SIG-M5 treated with dmso at 0.1 percent for 504 hours (cell line): Measurements from ENCODE around the gene RAB36.

Experiments used
- DNase-seq: peaks from one replicate; lab custom pipeline; 2025; ENCODE audit not compliant: unreplicated experiment; lab: John Stamatoyannopoulos, UW

RAB36 gene

DNA sequence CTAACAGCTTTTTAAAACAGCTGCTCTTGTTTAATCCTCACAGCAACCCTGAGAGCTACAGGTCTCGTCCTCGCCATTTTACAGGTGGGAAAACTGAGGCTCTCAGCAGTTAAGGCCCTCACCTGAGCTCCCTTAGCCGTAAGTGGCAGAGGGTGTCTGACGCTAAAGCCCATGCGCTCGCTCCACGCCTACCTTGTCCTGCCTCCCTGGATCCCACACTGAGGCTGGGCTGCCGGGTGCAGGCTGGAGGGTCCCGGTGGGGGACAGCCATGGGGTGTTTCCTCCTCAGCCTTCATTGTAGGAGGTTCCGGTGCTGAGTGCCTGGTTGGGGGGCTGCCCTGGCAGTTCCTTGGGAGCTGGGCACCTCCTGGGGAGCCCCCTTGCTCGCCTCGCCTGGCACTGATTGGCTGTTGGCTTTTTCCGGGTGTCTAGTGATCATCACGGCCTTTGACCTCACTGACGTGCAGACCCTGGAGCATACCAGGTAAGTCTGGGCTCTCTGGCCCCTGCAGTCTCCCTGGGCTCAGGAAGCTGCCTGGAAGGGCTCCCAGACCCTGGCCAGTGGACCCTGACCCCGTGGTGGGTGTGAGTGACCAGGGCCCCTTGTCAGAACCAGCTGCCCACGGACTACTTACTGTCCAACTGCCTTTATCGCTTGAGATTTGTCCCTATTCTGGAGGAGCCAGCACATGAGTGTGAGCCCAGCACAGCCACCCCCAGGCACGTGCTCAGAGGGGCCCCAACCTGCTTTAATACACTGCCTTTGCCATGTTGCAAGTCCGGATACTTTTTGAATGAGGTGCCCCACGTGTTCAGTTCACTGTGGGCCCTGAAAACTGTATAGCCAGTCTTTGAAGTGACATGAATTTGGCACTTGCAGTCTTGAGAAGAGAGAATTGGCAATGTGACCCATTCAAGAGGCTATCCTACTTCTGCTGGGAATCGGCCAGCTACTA lies 12.6 kb downstream of the RAB36 start:
- DNase-seq: no peak

GRCh38 chr22:23158516-23159290 lies 13.4 kb downstream of the RAB36 start:
- DNase-seq: no peak

GRCh38 chr22:23159291-23159630 lies 14.0 kb downstream of the RAB36 start:
- DNase-seq: no peak

DNA sequence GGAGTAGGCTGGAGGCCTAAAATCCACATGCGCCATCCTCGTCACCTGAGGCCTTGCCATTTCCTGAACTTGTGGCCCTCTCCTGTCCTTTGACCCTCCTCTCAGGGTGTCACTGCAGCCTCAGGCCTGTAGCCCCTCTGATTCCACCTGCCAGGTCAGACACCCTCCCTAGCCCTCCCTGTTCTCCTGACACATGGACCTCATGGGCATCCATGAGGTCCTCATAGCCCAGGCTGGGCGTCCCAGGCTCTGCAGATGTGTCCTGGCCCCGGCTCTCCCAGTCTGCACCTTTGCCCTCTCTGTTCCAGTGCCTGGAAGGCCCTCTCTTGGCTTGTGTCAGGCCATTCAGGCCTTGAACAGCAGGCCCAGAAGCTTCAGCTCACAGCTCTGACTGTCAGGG lies 15.8 kb downstream of the RAB36 start:
- no peak for DNase-seq

DNA sequence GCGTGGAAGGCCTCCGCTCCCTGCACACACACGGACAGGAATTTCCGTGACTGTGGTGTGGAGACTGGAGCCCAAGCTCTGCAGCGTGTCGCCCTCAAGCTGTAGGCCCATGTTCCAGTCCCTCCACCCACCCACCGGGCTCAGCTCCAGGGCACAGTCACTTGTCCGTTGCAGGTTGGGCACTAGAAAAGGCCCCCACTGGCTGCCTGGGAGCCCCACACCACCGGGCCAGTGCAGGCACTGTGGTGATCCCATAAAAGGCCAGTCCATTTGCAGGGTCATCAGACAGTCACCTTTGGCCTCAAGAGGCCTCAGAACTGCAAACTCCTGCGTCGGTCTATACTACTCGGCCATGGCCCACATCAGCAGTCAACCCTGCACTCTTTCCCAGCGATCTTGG lies 16.3 kb downstream of the RAB36 start:
- no peak for DNase-seq

GRCh38 chr22:23163665-23164064 lies 18.4 kb downstream of the RAB36 start:
- DNase-seq: no peak

DNA sequence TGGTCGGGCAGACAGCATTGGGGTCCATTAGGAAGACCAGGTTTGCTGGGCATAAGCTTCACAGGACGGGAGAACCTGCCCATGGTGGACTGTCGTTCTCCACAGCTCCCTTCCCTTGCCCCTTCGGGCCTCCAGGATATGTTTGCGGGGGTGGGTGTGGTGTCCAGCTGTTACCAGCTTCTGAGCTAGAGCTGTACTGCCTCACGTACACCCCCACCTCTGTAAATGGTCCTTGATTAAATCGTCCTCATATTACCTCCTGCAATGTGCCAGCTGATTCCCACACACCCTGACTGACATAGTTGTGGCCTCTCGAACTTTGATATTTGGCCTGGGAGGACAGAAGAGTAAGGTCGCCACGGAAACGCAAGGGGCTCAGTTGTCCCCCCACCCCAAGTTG lies 18.8 kb downstream of the RAB36 start:
- no peak for DNase-seq

DNA sequence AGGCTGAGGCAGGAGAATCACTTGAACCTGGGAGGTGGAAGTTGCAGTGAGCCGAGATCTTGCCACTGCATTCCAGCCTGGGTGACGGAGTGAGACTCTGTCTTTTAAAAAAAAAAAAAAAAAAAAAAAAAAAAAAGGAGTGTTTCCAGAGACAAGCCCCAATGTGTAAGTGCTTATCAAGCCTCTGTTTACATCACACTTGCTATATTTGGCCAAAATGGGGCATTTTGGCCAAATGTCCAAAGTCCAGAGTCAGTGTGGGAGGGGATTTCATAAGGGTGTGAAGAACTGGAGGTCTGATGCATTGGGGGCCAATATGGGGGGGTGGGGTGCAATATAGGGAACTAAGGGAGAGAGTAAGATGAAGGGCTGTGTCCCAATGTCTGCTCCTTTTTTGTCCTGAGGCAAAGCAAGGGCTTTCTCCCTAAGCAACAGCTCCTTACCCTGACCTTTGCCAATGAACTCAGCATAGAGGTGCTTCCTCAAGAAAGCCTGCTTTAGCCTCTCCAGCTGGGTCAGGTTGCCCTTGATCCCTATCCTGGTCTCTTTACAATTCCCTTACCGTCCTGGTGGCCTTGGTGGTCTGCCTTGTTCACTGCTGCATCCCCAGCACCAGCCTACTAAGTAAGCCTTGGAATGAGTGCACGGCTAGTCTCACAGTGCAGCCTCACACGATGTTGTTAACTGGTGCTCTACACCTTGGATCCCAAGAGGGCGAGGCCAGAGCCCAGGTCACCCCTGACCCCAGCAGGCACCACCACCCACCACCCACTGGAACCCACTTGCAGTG lies 21.0 kb downstream of the RAB36 start:
- no peak for DNase-seq

- no peak for DNase-seq
These were observed 21.8 kb downstream of the RAB36 start for GRCh38 chr22:23166841-23167616.

GRCh38 chr22:23168391-23169042 lies 23.2 kb downstream of the RAB36 start:
- no peak for DNase-seq

DNA sequence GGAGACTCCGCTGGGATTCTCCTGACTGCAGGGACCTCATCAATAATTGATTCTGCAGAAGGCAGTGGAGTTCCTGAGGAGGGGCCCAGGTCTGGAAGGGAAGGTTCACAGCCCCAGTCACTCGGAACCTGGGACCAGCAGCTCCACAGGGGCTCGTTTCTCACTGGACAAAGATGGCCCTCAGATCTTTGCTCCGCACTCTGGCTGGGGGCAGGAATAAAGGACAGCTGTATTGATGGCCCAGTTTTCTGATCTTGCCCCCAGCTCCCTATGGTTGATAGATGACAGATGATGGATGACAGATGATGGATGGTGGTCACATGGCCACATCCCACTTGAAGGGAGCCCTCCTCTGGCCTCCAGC lies 23.7 kb downstream of the RAB36 start:
- no peak for DNase-seq

DNA sequence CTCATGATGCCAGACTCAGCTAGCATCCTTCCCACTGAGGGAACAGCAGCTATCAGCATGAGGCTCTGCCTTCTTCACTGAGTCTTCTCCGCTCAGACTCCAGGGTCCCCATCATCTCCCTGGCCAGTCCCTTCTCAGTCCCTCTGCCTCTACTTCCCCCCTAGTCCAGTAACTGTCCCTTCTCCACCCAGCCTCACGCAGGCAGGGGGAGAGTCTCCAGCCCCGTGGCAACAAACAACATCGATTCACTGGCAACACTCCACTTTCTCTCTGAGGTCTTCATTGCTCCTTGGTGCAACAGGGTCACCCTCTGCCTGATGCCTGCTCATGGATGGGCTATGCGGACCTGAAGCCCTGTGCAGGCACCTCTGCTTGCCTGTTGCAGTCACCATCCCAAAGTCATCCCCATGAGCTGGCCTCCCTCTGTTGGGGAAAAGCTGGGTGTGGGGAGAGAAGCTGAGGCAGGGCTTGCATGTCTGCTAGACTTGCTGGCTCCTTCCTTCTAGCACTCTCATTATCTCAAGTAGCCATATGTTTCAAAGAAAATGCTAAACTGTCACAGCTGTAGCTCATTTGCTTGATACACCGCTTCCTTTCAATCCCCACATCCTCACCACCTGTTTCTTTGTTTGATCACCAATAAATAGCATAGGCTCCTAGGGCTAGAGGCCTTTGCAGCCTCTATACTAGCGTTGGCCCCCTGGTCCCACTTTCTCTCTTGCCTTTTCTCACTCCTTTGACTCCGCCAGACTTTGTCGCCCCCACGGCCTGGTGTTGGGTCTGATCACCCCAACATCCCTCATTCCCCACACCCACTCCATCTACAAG lies 30.8 kb downstream of the RAB36 start:
- no peak for DNase-seq

DNA sequence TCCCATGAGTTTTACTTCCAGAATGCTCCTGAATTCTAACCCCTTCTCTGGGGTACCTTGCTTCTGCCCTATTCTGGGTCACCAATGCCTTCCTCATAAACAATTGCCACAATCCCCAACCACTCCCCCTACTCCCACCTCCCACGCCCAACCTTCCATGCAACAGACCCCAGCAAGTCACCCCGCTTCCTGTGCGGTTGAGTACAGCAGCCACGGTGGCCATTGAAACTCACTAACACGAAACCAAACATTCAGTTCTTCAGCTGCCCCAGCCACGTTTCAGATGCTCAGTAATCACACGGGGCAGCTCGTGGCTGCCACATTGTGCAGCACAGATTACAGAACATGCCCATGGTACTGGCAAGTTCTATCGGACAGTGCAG lies 31.4 kb downstream of the RAB36 start:
- no peak for DNase-seq

DNA sequence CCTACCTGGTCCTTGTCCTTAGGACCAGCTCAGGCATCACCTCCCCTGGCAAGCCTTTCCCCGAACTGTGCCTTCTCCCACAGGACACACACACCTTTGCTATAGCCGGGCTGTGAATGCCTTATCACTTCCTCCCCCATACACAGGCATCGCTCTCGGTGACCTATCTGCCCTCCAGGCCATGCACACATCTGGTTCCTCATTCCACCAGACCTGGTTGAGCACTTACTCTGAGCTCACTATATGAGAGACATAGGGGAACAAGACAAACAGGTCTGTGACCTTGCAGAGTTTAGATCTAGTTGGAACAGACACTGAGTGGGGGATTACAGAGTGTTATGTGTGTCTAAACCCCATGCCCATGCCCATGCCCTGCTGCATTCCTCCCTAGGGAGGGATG lies 31.9 kb downstream of the RAB36 start:
- no peak for DNase-seq

DNA sequence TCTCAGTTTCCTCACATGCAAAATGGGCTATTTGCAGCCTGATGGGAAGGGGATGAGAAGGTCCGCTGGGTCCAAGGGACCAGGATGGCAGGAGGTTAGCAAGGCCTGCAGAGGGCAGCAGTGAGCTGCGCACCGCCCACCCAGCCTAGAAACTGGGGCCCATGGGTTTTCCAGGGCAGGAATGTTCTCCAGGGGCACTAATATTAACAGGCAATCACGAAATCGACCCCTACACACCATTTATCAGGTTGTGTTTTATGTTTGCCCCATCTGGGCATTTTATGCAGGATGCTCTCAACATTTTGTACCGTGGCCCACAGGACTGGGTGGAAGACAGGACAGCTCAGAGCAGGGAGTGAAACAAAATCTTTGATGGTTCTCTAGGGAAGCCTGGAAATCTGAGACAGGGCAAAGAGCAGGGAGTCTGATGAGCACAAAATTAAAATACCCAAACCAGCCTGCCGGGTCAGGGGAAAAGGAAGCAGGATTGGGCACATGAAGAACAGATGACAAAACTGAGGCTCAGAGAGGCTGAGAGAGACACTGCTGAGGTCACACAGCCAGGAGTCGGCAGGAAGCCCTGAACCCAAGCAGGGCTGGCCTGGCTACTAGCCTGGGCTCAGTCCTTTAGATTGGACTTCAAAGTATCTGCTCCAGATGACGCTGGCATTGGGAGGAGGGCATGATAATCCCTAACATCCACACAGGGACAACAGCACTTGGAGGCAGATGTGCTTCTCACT lies 33.4 kb downstream of the RAB36 start:
- peak; percentile 34 for DNase-seq

DNA sequence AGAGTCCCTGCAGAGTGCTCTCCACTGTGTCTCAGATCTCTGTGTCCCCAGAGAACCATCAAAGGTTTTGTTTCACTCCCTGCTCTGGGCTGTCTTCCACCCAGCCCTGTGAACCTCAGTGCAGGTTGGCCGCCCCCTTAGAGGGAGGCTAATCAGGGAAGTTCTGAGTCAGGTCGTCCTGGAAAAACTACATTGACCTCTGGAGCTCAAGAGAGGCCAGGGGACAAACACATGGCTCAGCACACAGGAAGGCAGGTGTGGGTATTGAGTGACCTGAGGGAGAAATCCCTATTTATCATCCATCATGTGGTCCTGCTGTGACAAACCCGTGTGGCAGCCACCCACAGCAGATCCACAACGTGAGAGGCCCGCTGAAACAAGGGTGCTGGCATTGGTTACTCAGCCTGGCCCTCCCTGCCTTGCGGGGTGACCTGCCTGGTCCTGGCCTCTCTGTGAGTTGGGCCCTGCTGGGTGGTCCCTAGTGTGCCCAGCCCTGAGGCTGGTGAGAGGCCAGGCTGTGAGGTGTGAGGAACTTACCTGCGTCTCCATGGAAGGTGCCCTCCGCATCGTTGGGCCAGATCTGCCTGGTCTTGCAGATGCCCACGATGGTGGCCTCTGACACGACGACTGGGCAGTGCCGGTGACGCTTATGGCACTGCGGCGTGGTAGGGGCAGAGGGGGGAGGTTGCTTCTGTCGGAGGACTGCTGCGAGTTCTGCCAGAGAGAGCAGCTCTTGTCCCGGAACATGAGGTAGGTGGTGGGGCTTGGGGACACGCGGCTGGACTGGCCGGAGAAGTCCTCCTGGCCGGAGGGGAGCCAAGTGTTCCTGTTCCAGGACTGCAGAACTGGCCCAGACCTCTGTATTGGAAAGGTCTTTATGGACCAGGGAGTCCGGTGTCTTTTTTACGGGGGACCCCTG lies 34.4 kb downstream of the RAB36 start:
- no peak for DNase-seq

DNA sequence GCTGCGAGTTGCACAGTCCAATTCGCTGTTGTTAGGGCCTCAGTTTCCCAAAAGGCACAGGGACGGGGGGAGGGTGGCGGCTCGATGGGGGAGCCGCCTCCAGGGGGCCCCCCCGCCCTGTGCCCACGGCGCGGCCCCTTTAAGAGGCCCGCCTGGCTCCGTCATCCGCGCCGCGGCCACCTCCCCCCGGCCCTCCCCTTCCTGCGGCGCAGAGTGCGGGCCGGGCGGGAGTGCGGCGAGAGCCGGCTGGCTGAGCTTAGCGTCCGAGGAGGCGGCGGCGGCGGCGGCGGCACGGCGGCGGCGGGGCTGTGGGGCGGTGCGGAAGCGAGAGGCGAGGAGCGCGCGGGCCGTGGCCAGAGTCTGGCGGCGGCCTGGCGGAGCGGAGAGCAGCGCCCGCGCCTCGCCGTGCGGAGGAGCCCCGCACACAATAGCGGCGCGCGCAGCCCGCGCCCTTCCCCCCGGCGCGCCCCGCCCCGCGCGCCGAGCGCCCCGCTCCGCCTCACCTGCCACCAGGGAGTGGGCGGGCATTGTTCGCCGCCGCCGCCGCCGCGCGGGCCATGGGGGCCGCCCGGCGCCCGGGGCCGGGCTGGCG lies 35.1 kb downstream of the RAB36 start, which contains the start of gene BCR:
BCR (plus strand) TSS at position 209 of the 592 bp plus-strand sequence. CDS start 452 bp downstream, outside the sequence.
- peak; percentile 30 for DNase-seq
